Measurements from ENCODE around the gene P2RX7.
"Not testable (repeated sequence)": the region's sequence is repeated elsewhere in the genome, so short reads cannot be mapped to it uniquely, and the experiment has no call there.

P2RX7 gene

DNA sequence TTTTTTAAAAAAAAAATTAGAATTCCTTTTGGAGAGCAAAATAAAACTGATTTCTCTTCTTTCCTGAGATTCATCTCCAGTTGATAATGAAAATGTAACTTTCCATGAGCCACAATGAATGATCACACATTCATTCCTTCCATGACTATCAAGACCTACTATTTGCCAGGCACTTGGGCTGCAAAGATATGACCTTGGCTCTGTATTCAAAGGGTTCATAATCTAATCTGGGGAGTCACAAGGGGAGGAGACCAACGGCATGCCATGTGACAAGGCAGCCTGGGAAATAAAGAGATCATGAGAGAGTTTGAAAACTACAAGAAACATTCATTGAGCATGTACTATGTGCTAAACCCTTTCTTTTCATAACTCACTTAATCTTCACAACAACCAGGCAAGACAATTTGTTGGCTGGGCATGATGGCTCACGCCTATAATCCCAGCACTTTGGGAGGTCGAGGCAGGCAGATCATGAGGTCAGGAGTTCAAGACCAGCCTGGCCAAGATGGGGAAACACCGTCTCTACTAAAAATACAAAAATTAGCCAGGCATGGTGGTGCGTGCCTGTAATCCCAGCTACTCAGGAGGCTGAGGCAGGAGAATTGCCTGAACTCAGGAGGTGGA, 26.2 kb downstream of the P2RX7 start:
- H3K27me3 Mint-ChIP-seq; H3K27ac Mint-ChIP-seq; DNase-seq; H3K9me3 Mint-ChIP-seq; H3K4me1 Mint-ChIP-seq (ENCODE audit: low read depth in 2 of 2); H3K4me3 Mint-ChIP-seq; H3K36me3 Mint-ChIP-seq (ENCODE audit: insufficient read depth); ATAC-seq (replicated peaks): not testable (repeated sequence)

DNA sequence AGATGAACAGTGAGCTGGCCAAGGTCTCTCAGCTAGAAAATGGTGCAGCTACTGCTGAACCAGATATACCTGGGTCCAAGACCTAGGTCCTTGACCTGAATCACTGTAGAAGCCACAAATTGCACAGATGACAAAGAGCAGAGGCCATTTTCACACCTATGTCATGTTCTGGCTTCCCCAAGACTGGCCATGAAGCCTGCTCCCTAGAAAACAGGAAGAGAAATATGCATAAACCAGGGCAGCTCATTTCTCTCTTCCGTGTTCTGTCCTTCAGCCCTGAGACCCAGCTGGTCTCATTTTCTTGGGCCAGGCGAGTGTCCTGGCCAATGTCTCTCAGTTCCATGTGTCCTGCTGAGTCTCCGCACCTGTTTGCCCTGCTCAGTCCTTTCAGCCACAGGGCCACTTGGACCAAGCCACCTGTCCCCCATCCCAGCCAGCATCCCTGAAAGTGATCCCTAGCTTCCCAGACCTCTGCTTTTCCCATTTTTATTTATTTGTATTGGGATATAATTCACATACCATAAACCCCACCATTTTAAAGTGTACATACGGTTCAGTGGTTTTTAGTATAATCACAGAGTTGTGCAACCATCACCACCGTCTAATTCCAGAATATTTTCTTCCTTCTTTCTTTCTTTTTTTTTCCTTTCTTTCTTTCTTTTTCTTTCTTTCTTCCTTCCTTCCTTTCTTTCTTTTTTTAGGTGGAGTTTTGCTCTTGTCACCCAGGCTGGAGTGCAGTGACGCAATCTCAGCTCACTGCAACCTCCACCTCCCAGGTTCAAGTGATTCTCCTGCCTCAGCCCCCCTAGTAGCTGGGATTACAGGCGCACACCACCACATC, 27.0 kb downstream of the P2RX7 start:
- peaks cover 0 to 2% of the 10 kb centered on the region in 2 donors for H3K4me1 Mint-ChIP-seq (ENCODE audit: low read depth in 2 of 2)
- no peaks in the 10 kb centered on the region for H3K9me3 Mint-ChIP-seq
- H3K4me3 Mint-ChIP-seq, result no peak overlapping the region
- ATAC-seq (replicated peaks), result no peak
- peak overlapping the region in 1 of 2 donors; percentile 63 for H3K27ac Mint-ChIP-seq
- H3K27me3 Mint-ChIP-seq, result no peaks in the 10 kb centered on the region
- H3K36me3 Mint-ChIP-seq (ENCODE audit: insufficient read depth), result peaks cover 10% of the 10 kb centered on the region
- no peak for DNase-seq

DNA sequence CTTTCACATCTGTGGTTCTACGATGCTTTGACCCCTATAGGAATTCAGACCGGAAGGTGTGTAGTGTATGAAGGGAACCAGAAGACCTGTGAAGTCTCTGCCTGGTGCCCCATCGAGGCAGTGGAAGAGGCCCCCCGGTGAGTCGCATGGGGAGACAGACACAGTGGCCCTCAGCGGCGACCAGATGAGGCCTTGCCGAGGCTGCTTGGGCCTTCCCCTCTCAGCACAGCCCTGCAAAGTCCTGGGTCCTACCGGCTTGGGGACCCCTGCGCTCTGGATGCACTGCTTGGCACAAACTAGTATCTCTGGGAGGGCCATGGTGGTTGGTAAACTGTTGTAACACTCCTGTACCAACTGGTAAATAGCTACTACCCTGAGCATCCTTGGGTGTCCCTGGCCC, 29.7 kb downstream of the P2RX7 start:
- peaks cover 16% of the 10 kb centered on the region for H3K36me3 Mint-ChIP-seq (ENCODE audit: insufficient read depth)
- no peaks in the 10 kb centered on the region for H3K9me3 Mint-ChIP-seq
- H3K27ac Mint-ChIP-seq, result no peak overlapping the region
- H3K27me3 Mint-ChIP-seq, result no peaks in the 10 kb centered on the region
- DNase-seq, result no peak
- H3K4me3 Mint-ChIP-seq, result no peak overlapping the region
- ATAC-seq (replicated peaks), result no peak
- H3K4me1 Mint-ChIP-seq (ENCODE audit: low read depth in 2 of 2), result peaks cover 0 to 2% of the 10 kb centered on the region in 2 donors

DNA sequence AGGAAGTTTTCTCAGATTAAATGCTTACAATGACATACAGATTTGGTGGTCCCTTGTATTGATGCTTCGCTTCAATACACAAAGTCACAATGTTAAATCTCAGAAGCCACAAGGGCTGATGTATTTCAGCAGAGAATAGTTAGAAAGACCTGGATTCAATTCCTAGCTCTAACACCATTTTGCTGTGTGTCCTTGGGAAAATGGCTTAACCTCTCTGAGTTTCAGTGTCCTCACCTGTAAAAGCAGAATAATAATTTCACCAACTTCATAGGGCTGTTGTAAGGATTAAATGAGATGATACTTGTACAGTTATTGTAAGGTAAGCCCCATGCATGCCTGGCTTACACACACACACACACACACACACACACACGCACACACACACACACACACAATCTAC, 30.3 kb downstream of the P2RX7 start:
- H3K36me3 Mint-ChIP-seq (ENCODE audit: insufficient read depth), result peaks cover 20% of the 10 kb centered on the region
- H3K4me1 Mint-ChIP-seq (ENCODE audit: low read depth in 2 of 2), result peaks cover 0 to 2% of the 10 kb centered on the region in 2 donors
- no peaks in the 10 kb centered on the region for H3K27me3 Mint-ChIP-seq
- no peaks in the 10 kb centered on the region for H3K9me3 Mint-ChIP-seq
- H3K4me3 Mint-ChIP-seq, result no peak overlapping the region
- DNase-seq (no peak), ATAC-seq (replicated peaks) (no peak)
- H3K27ac Mint-ChIP-seq, result no peak overlapping the region

DNA sequence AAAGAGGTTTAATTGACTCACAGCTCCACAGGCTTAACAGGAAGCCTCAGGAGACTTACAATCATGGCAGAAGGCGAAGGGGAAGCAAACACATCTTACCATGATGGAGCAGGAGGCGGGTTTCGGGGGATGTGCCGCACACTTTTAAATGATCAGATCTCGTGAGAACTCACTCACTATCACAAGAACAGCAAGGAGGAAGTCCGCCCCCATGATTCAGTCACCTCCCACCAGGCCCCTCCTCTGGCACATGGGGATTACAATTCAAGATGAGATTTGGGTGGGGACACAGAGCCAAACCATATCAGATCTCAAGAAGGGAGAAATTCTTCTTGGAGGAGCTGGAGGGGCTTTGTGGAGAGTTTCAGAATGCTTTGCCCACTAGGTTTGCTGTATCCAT, 32.2 kb downstream of the P2RX7 start:
- H3K36me3 Mint-ChIP-seq (ENCODE audit: insufficient read depth), result peaks cover 15% of the 10 kb centered on the region
- not testable (repeated sequence) for H3K27ac Mint-ChIP-seq; H3K4me3 Mint-ChIP-seq; DNase-seq; H3K4me1 Mint-ChIP-seq (ENCODE audit: low read depth in 2 of 2); H3K27me3 Mint-ChIP-seq; H3K9me3 Mint-ChIP-seq; ATAC-seq (replicated peaks)

DNA sequence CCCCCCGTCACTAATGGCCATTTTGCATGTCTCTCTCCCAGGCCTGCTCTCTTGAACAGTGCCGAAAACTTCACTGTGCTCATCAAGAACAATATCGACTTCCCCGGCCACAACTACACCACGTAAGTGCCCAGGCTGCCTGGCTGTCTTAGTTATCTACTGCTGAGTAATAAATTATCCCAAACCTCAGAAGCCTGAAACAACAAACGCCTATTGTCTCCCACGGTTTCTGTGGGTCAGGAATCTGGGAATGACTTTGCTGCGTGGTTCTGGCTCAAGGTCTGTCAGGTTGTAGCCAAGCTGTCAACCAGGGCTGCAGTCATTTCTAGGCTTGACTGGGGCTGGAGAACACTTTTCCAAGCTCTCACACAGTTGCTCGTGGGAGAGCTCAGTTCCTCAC, 32.6 kb downstream of the P2RX7 start:
- no peak for DNase-seq
- Mint-ChIP-seq H3K4me1 (ENCODE audit: low read depth in 2 of 2) (no peaks in the 10 kb centered on the region), H3K27me3 (no peaks in the 10 kb centered on the region)

DNA sequence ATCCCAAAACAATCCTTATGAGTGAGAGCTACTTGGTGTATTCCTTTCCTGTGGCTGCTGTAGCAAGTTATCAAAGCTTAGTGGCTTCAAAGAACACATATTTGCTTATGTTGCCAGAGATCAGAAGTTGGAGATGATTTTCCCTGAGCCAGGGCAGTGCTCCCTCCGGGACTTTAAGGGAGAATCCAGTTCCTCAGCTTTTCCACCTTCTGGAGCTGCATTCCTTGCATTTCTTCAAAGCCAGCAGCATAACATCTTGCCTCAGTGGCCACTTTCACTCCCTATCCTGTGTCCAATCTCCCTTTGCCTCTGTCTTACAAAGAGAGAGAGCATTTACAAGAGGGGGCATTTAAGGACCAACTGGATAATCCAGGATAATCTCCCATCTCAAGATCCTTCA, 33.7 kb downstream of the P2RX7 start:
- H3K4me1 Mint-ChIP-seq (ENCODE audit: low read depth in 2 of 2), result no peaks in the 10 kb centered on the region
- H3K36me3 Mint-ChIP-seq (ENCODE audit: insufficient read depth), result peaks cover 15% of the 10 kb centered on the region
- H3K27ac Mint-ChIP-seq, result no peak overlapping the region
- ATAC-seq (replicated peaks), result no peak
- DNase-seq, result no peak
- H3K9me3 Mint-ChIP-seq, result no peaks in the 10 kb centered on the region
- H3K27me3 Mint-ChIP-seq, result no peaks in the 10 kb centered on the region
- H3K4me3 Mint-ChIP-seq, result no peak overlapping the region

More for the DNA sequence above, 32.6 kb downstream of the P2RX7 start:
- ATAC-seq (replicated peaks), result no peak
- H3K27ac Mint-ChIP-seq, result no peak overlapping the region
- H3K9me3 Mint-ChIP-seq, result no peaks in the 10 kb centered on the region
- peaks cover 15% of the 10 kb centered on the region for H3K36me3 Mint-ChIP-seq (ENCODE audit: insufficient read depth)
- H3K4me3 Mint-ChIP-seq, result no peak overlapping the region

DNA sequence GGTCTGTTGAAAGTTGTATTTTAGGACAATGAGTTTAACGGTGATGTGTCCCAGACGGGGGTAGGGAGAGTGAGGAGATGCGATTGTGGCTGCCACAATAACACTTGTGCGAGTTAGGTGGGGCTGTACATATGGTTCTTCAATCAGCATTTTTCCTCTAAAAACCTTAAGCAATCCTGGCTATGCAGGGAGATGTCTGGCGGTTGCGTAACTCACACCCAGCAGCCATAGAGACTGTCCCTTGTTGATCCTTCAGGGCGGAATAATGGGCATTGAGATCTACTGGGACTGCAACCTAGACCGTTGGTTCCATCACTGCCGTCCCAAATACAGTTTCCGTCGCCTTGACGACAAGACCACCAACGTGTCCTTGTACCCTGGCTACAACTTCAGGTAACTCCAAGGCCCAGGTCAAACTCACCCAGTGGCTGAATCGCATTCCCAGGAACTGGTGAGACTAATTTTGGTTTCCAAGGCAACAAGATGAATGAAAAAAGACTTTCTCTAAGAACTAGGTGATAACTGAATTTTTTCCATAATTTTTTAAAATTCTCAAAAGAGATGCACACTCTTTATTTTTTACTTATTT, 34.6 kb downstream of the P2RX7 start:
- peaks cover 0 to 2% of the 10 kb centered on the region in 2 donors for H3K4me1 Mint-ChIP-seq (ENCODE audit: low read depth in 2 of 2)
- ATAC-seq (replicated peaks), result no peak
- no peaks in the 10 kb centered on the region for H3K27me3 Mint-ChIP-seq
- H3K9me3 Mint-ChIP-seq, result no peaks in the 10 kb centered on the region
- H3K27ac Mint-ChIP-seq, result peak overlapping the region in 1 of 2 donors; percentile 6
- H3K36me3 Mint-ChIP-seq (ENCODE audit: insufficient read depth), result peaks cover 14% of the 10 kb centered on the region
- no peak for DNase-seq
- H3K4me3 Mint-ChIP-seq, result no peak overlapping the region

DNA sequence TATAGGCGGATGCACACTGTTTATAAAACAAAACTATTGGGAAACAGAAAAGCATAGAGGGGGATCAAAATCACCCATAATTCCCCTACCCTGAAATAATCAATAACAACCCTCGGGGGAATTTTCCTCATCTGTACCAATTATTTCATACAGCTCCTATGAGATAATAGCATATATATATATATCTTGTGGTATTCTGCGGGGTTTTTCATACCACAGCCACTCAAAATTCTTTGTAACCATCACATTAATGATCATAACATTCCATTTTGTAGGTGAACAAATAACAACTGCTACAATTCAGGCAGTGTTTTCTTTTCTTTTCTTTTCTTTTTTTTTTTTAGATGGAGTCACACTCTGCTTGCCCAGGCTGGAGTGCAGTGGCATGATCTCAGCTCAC, 35.3 kb downstream of the P2RX7 start:
- Mint-ChIP-seq H3K36me3 (ENCODE audit: insufficient read depth) (peaks cover 11% of the 10 kb centered on the region), H3K4me3 (no peak overlapping the region), H3K27ac (no peak overlapping the region), H3K9me3 (no peaks in the 10 kb centered on the region), H3K27me3 (no peaks in the 10 kb centered on the region), H3K4me1 (ENCODE audit: low read depth in 2 of 2) (peaks cover 0 to 2% of the 10 kb centered on the region in 2 donors)
- DNase-seq (no peak), ATAC-seq (replicated peaks) (no peak)

DNA sequence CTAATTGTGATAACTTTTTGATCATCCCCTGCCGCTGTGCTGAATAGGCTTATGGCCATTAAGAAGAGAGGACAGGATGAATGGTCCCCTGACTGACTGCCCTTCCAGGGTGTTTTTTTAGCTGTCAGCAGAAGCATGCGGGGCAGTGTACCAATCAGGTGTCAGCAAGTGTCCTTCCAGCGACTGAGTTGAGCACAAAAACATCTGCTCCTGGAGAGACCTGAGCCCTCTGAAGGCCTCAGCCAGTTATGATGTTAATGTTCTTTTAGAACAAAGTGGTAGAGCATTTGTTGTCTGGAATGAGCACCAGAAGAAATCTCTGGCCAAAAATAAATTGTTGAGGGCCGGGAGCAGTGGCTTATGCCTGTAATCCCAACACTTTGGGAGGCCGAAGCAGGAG, 37.5 kb downstream of the P2RX7 start:
- Mint-ChIP-seq H3K27ac (no peak overlapping the region), H3K27me3 (no peaks in the 10 kb centered on the region), H3K4me3 (no peak overlapping the region), H3K36me3 (ENCODE audit: insufficient read depth) (peaks cover 16% of the 10 kb centered on the region), H3K9me3 (no peaks in the 10 kb centered on the region), H3K4me1 (ENCODE audit: low read depth in 2 of 2) (peaks cover 0 to 2% of the 10 kb centered on the region in 2 donors)
- ATAC-seq (replicated peaks), result no peak
- no peak for DNase-seq

DNA sequence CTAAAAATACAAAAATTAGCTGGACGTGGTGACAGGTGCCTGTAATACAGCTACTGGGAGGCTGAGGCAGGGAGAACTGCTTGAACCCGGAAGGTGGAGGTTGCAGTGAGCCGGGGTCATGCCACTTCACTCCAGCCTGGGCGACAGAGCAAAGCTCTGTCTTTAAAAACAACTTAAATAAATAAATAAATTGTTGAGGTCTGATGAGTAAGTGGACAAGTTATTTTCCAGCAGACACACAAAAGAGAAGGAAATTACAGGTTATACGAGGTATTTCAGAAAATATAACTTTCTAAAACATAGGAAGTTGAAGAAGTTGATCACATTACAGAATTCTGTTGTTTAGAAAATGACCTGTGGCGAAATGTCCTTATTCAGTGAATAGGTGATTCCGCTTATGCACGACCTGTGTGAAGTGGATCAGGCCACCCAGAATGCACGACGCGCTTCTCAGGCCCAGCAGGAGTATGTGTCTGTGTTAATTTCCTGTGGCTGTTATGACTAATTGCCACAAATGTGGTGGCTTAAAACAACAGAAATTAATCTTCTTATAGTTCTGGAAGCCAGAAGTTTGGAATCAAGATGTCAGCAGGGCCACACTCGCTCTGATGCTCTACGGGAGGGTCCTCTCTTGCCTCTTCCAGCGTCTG, 38.1 kb downstream of the P2RX7 start:
- no peak for ATAC-seq (replicated peaks)
- H3K27me3 Mint-ChIP-seq, result no peaks in the 10 kb centered on the region
- H3K4me3 Mint-ChIP-seq, result no peak overlapping the region
- peaks cover 16% of the 10 kb centered on the region for H3K36me3 Mint-ChIP-seq (ENCODE audit: insufficient read depth)
- peak overlapping the region in 1 of 2 donors; percentile 62 for H3K27ac Mint-ChIP-seq
- no peak for DNase-seq
- no peaks in the 10 kb centered on the region for H3K9me3 Mint-ChIP-seq
- peaks cover 0 to 2% of the 10 kb centered on the region in 2 donors for H3K4me1 Mint-ChIP-seq (ENCODE audit: low read depth in 2 of 2)

DNA sequence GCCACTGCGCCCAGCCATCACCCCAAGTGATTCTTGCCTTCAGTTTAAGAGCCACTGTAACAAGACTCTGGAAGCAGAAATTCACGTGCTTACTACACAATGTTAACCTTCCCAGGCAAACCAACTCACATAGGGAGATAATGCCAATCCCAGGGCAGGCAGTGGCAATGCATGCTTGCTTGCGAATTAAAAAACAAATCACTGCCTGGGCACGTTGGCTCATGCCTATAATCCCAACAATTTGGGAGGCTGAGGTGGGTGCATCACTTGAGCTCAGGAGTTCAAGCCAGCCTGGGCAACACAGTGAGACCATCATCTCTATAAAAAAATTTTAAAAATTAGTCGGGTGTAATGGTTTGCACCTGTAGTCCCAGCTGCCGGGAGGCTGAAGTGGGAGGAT, 39.5 kb downstream of the P2RX7 start:
- peaks cover 0 to 2% of the 10 kb centered on the region in 2 donors for H3K4me1 Mint-ChIP-seq (ENCODE audit: low read depth in 2 of 2)
- no peak overlapping the region for H3K27ac Mint-ChIP-seq
- H3K9me3 Mint-ChIP-seq, result no peaks in the 10 kb centered on the region
- H3K27me3 Mint-ChIP-seq, result no peaks in the 10 kb centered on the region
- DNase-seq (no peak), ATAC-seq (replicated peaks) (no peak)
- H3K4me3 Mint-ChIP-seq, result no peak overlapping the region
- H3K36me3 Mint-ChIP-seq (ENCODE audit: insufficient read depth), result peaks cover 18% of the 10 kb centered on the region

DNA sequence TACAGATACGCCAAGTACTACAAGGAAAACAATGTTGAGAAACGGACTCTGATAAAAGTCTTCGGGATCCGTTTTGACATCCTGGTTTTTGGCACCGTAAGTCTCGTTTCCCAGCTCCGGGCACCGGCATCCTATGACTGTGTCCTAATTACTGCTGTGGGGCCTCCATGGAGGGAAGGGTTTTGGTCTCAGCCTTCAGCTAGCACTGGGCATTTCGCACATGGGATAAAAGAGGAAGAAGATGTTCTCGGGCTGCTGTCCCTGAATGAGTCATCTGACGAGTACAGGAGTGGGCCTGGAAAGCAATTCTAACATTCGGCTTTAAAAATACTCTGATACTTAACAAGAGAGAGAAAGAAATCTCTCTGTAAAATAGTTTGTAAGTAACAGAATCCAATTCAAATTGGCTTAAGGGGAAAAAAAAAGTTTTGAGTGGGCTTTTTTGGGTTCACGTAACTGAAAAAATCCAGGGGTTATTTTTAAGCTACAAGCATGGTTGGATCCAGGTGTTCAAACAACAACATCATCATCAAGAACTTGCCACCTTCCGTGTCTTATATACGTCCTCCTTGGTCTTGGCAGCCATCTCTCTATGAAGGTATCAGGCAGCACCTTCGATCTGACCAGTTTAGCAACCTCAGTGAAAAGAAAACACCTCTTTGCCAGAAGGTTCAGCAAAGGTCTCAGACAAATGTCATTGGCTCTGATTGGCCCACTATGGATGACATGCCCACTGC, 42.9 kb downstream of the P2RX7 start:
- peak overlapping the region in 1 of 2 donors; percentile 46 for H3K27ac Mint-ChIP-seq
- peaks cover 0 to 2% of the 10 kb centered on the region in 2 donors for H3K4me1 Mint-ChIP-seq (ENCODE audit: low read depth in 2 of 2)
- no peak overlapping the region for H3K4me3 Mint-ChIP-seq
- H3K36me3 Mint-ChIP-seq (ENCODE audit: insufficient read depth), result peaks cover 40% of the 10 kb centered on the region
- DNase-seq (no peak), ATAC-seq (replicated peaks) (no peak)
- no peaks in the 10 kb centered on the region for H3K27me3 Mint-ChIP-seq
- no peaks in the 10 kb centered on the region for H3K9me3 Mint-ChIP-seq
